Caki2 (cell line): ENCODE data around the gene ARHGAP4. TPM values are rescaled to one million over a fixed set of nuclear protein-coding genes. Genes with fewer than 3 reads are reported as not detected.
A peak's percentile ranks its signal among the peaks of the same experiment; 100 is the strongest.

Source experiments
- DNase-seq: peaks from one replicate; pipeline ENCODE4 v3.0.0-alpha.2; 2015; ENCODE audit warnings: low read depth
- in situ Hi-C: cut with HindIII; loops from 2 replicates; pipeline ENCODE4 v1.10.0; 2016; ENCODE audit warnings: low sequenced_read_pairs, low pct_unique_long_range_greater_than_20kb, mixed read lengths
- total RNA-seq: library from RNA; depleted of rRNA; stranded (reverse); fragments of >200 nt; shearing (Covaris generic); gene quantifications from 2 replicates; pipeline ENCODE4 v1.2.3, GENCODE V29; 2014; ENCODE audit warnings: low replicate concordance

The ARHGAP4 gene
- total RNA-seq, 1 experiment from 2014 or later, result 15.3 TPM

- in situ Hi-C loops, result no loop called here
- DNase-seq, result no peak
Measured at GRCh38 chrX:153966283-153966688, 40.2 kb upstream of the ARHGAP4 start.

DNA sequence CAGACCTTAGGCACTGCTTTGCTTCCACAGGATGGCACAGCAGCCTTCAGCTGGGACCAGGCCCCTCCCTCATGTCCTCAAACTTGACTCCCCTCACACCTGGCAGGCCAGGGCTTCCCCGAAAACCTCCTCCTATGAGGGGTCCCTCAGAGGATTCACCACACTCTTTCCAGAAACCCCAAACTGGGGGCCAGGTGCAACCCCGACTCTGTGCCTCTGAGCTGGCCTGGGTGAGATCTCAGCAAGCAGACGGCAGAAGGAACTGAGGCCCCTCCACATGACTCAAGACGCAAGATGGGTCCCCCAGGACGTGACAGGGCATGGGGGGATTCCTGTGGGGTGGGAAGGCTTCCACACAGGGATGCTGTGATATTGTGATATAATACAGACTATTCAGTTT lies 39.3 kb upstream of the ARHGAP4 start:
- in situ Hi-C loops, result no loop called here
- no peak for DNase-seq

GRCh38 chrX:153964105-153964504 lies 38.0 kb upstream of the ARHGAP4 start:
- DNase-seq, result no peak
- in situ Hi-C loops, result no loop called here

GRCh38 chrX:153963546-153963945 lies 37.5 kb upstream of the ARHGAP4 start:
- DNase-seq, result no peak
- in situ Hi-C loops, result no loop called here

DNA sequence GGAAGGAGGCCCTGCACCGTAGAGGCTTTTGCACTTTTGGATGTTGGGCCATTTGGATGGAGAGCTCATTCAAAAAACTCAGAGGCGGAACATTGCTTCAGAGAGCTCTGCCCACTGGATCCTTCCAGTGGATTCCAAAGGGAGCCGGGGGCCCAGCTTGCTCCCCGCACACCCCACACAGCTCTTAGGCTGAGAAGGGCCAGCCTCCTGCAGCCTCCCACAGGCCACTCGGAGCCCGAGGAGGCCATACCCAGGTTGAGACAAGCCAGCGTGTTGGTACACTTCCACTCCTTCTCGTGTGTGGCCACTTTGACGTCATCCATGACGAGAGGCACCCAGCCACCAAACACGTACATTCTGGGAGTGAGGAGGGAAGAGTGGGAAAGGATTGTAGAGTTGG lies 35.2 kb upstream of the ARHGAP4 start:
- in situ Hi-C loops, result no loop called here
- DNase-seq, result no peak

DNA sequence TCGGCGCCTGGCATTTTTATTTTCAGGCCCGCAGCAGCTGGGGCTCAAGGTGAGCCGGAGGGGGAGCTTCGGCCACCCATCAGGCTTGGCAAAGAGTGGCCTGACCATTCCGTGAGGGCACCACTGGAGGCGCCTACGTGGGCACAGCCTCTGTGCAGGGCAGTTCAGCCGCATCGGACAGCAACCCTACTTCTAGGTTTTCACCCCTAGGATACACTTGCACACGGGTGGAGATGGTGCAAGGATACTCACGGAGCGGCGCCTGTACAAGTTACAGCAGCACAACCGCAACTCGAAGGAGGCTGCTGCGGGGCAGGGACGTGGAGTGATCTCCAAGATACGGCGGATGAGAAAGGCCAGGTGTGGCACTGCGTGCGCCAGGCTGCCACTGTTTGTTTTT lies 34.7 kb upstream of the ARHGAP4 start:
- no peak for DNase-seq
- in situ Hi-C loops, result no loop called here

GRCh38 chrX:153960077-153960476 lies 34.0 kb upstream of the ARHGAP4 start:
- in situ Hi-C loops, result no loop called here

DNA sequence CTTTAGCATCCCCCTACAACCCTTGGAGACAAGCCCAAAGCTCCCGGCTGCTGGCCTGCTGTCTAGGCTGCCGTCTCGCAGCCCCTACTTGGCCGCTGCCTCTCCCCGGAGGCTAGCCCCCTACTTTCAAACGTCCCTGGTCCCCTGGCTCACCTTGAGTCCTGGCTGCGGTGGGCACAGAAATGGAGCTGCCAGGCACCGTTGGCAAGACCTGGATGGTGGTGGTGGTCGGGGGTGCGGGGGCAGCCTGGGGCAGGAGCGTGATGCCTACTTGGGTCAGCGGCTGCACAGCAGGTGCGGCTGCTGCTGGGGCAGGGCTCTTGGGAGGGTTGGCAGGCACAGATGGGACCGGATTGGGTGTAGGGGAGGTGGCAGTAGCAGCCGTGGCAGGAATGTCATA lies 33.6 kb upstream of the ARHGAP4 start:
- DNase-seq, result no peak
- in situ Hi-C loops, result no loop called here

More at GRCh38 chrX:153960077-153960476, 34.0 kb upstream of the ARHGAP4 start:
- DNase-seq, result no peak

DNA sequence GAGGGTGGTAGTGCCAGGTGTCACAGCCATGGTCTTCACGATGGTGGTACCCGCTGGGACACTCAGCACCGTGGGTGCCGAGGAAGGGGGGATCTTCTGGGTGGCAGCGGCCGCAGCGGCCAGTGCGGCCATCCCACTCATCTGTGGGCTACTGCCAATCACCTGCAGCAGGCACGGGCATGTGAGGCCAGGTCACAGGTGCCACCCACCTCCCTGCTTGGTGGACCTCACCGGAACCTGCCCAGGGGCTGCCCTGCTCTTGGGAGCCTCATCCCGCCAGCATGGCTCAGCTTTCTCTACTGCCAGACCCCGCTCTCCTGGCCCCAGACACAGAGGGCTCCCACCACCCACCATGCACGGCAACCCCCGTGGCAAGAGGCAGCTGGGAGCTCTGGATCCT lies 32.5 kb upstream of the ARHGAP4 start:
- in situ Hi-C loops, result no loop called here
- no peak for DNase-seq

GRCh38 chrX:153957224-153957623 lies 31.2 kb upstream of the ARHGAP4 start:
- in situ Hi-C loops, result no loop called here
- DNase-seq, result no peak

DNA sequence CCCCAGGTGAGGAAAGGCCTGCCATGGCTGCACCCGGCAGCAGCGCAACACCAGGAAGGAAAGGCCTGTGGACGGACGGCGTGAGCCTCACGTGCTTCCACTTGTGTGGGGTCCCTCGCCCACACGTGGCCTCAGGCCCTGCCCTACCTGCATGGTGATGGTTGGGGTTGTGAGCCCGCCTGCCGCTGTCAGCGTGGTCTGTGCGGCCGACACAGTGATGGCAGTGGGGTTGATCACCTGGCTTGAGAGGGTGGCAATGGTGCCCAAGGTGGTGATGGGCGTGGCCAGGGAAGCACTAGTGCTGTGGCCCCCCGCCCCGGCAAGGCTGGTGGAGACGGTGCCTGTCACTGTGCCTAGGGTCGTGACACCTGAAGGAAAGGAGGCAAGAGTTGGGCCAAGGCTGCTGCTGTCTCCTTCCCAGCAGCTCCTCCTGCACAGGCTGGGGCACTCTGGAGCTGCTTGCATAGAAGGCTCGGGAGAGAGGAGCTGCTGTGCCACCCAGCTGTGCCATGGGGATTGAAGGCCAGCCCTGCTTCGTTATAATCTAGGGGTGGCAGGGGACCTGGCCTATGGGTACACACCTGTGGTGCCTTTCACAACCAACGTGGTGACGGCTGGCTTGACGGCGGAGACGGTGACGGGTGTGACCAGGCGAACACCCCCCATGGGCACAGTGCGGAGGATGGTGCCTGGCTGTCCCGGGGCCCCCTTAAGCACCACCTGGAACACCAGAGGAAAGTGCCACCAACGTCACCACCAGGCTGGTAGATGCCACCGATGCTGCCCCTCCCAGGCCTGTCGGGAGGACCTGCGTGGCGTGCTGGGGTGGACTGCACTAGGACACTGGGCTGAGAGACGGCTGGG lies 30.2 kb upstream of the ARHGAP4 start:
- in situ Hi-C loops, result no loop called here
- DNase-seq, result no peak

- in situ Hi-C loops, result no loop called here
- no peak for DNase-seq
Measured at GRCh38 chrX:153955228-153955732, 29.2 kb upstream of the ARHGAP4 start.

DNA sequence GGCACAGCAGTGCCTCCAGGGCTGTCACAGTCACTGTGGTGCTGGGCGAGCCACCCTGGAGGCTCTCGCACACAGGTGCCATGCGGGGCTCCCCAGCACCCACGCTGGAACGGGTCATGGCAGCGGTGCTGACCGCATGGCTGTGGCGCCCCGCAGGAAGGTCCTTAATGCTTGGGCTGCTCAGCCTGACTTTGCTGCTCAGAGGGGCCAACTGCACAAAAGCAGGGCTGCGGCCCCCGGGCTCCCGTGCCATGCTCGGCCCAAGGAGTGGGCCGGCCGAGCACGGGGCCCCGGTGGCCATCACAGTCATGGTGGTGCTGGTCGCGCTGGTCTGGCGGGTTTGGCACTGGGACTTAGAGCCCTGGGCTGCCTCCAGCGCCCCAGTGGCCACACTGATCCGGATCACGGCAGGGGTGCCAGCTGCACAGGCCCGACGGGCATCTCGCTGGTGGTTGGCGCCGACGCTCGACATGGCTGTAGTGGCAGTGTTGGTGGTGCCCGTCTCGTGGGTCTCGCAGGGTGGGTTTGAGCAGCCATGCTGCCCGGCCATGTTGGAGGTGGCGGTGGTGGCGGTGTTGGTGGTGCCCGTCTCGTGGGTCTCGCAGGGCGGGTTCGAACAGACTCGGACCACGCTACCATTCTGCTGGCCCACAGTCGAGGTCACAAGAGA lies 28.6 kb upstream of the ARHGAP4 start:
- in situ Hi-C loops, result no loop called here
- no peak for DNase-seq

DNA sequence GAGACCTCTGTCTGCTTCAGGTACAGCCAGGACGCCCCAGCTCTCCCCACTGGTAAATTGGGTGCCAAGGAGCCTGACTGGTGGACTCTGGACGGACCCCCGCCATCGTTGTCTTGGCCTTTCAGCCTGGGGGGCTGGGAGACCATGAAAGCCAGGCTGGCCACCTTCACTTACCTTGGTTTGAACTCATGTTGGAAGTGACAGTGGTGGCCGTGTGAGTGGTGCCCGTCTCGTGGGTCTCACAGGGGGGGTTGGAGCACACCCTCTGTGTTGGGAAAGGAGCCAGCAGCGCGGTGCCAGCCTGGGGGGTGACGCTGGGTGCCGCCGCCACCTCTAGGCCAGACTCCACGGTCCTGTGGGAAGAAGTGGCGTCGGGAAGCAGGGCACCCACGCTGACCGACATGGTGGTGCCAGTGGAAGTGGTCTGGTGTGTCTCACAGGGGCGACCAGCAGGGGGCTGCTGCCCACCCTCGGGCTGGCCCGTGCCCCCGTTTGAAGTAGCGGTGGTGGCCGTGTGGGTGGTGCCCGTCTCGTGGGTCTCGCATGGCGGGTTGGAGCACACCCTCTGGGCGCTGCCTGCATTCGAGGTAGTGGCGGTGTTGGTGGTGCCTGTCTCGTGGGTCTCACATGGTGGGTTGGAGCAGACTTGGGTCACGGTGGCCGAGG lies 28.0 kb upstream of the ARHGAP4 start:
- in situ Hi-C loops, result no loop called here

DNA sequence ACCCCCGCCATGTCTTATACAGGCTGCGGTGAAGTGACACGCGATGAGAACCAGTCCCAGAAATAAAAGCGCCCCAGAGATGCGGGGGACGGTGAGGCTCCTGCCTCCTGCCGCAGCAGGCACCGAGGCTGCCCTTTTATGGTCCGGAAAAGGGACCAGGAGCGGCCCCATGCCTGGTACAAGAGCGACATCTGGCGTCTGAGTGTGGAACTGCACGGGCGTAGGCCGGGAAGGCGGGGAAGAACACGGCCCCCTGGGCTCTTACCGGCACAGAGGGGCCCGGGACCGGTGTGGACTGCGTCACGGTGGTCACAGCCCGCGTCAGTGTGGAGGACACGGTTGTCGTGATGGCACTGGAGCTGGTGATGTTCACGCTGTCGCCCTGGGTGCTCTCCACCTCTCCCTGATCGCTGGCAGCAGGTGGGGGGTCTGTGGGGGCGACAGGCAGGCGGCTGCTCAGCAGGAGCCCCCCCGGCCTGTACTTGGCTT lies 27.3 kb upstream of the ARHGAP4 start:
- peak; percentile 34 for DNase-seq
- in situ Hi-C loops, result no loop called here

More for the DNA sequence above, 28.0 kb upstream of the ARHGAP4 start:
- DNase-seq, result no peak

DNA sequence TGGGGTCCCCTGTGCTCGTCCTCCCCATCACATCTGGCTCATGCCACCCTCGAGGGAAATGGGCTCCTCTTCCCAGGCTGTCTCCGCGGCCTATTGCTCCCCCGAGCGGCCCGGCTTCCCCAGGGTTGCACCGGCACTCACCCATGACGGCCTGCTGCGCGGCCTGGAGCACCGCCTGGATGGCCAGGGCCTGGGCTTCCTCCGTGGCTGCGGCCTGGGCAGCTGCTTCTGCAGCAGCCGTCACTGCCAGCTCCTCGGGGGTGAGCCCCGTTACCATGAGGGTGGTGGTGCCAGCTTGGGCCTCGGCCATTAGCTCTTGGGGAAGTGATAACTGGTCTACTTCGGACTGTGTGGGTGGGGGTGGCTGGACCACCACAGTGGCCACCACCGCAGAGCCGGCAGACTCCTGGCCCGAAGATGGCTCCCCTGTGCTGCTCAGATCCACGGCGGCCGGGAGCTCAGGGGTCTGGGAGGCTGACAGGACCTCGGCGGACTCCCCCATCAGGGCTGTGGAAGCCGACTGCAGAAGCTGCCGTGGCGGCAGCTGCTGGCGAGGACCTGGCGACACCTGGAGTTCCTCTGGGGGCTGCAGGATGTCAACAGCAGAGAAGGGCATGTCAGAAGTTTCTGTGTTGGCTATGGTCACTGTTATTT lies 26.4 kb upstream of the ARHGAP4 start:
- no peak for DNase-seq
- in situ Hi-C loops, result no loop called here

DNA sequence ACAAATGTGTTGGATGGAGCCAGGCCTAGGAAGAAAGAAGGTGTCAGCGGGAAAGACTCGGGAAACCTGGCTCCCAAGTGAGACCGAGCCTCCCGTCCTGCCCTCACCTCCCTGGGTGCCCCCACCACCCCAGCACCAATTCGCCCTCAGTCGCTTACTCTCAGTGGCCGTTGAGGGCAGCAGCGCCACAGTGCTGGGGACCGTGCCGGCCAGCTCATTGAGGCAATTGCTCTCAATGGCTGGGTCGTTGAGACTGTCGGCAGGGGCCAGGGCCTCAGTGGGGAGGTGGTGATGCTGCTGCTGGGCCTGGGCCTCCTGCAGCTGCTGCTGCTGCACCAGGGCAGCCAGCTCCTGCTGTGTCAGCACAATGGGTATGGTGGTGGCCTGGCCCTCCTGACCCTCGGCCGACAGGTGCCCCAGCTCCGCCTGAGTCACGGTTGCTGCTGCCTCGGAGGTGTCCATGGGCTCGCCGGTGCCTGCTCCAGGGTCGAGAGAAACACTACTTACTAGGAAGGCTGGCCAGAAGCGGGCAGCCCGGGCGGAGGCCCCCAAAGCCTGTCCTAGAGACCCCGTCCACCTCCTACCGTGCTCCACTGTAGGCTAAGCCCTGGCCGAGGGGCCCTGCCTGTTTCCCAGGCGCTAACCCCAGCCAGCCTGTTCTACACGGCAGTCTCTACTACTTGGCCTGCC lies 25.8 kb upstream of the ARHGAP4 start:
- no peak for DNase-seq
- in situ Hi-C loops, result no loop called here

DNA sequence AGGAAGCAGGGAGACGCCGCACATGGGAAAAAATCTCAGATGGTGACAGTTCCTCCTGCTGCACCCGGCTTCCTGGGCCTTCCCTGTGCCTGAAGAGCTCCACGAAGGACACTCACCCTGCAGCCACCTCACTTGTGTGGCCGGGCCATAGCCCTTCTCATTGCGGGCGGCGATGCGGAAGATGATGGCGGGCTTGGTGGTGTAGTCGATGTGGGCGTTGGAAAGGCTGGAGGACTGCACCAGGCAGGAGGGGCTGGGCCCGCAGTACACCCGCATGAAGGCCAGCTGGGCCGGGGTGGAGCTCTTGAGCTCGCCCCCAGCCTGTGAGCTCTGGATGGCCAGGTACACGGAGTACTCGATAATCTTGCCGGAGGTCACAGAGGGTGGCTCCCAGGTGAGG lies 24.1 kb upstream of the ARHGAP4 start:
- DNase-seq, result no peak
- in situ Hi-C loops, result no loop called here
